ENCODE results near the gene MRPS34.

Gene MRPS34

DNA sequence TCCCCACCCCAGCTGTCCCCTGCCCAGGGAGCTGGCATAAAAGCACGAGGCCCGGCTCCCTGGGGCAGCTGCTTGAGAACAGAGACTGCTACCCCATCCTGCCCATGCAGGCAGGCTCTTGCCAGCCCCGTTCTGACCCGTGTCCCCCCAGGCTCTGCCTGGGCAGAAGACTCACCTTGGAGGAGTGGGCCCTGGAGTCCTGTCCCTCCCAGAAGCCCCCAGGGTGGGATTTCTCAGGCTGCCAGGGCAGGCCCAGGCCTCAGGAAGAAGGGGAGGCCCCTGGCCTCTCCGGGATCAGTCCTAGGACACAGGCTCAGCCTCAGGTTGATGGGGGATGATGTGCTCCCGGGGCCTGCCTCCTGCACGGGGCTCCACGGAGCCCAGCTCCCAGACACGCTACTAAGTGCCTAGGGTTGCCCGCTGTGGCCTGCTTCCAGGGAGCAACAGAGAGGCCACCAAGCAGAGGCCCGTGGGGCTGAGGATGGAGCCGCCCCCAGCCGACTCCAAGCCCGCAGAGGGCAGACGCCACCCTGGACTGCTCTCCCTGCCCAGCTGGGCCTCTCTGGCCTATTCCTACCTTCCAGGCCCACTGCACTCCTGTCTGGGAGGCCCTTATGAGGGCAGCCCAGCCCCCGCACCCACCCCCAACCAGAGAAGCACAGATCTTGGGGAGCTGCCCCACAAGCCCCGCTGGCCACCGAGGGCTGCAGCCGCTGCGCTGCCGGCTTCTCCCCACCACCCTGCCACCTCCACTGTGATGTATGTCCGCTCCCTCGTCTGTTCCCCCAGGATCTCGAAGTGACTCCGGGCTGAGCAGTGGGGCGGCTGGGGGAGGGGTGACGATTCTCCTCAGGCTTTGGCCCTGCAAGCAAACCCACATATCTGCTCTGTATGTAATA lies 3.3 kb downstream of the MRPS34 start:
- H3K4me3 ChIP-seq (ENCODE audit: low read depth, low read length) = peak overlapping the region; percentile 94
- DNase-seq (ENCODE audit: low read depth) = no peak
- no peak for TF ChIP-seq CTCF (IDR thresholded peaks at IDR 0.05; ENCODE audit: control insufficient read depth, extremely low read depth, insufficient read depth)

- H3K4me3 ChIP-seq (ENCODE audit: low read depth, low read length) = no peak overlapping the region
- DNase-seq (ENCODE audit: low read depth) = no peak
- no peak for TF ChIP-seq CTCF (IDR thresholded peaks at IDR 0.05; ENCODE audit: control insufficient read depth, extremely low read depth, insufficient read depth)
Observed at GRCh38 chr16:1768767-1769401, 4.0 kb downstream of the MRPS34 start.

DNA sequence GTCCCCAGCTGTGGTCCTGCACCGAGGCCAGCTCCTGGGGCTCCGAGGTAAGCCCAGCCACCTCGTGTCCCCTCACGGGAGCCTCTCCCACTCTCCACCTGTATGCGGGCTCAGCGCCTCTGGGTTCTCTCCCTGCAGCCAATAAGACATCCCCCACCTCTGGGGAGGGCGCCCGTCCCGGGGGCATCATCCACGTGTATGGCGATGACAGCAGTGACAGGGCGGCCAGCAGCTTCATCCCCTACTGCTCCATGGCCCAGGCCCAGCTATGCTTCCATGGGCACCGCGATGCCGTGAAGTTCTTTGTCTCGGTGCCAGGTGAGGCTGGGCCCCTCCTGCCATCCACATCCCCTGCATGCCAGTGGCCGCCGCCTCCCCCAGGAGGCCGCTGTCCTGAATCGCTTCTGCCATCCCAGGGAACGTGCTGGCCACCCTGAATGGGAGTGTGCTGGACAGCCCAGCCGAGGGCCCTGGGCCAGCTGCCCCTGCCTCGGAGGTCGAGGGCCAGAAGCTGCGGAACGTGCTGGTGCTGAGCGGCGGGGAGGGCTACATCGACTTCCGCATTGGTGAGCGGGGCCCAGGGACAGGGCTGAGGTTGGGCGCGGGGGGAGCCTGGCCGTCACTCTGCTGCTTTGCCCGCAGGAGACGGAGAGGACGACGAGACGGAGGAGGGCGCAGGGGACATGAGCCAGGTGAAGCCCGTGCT lies 4.7 kb downstream of the MRPS34 start:
- DNase-seq (ENCODE audit: low read depth) = no peak
- TF ChIP-seq CTCF (IDR thresholded peaks at IDR 0.05; ENCODE audit: control insufficient read depth, extremely low read depth, insufficient read depth) = no peak
- no peak overlapping the region for H3K4me3 ChIP-seq (ENCODE audit: low read depth, low read length)

GRCh38 chr16:1767116-1767994 lies 5.6 kb downstream of the MRPS34 start:
- no peak for DNase-seq (ENCODE audit: low read depth)
- TF ChIP-seq CTCF (IDR thresholded peaks at IDR 0.05; ENCODE audit: control insufficient read depth, extremely low read depth, insufficient read depth) = no peak
- no peak overlapping the region for H3K4me3 ChIP-seq (ENCODE audit: low read depth, low read length)

- no peak for DNase-seq (ENCODE audit: low read depth)
- no peak overlapping the region for H3K4me3 ChIP-seq (ENCODE audit: low read depth, low read length)
- no peak for TF ChIP-seq CTCF (IDR thresholded peaks at IDR 0.05; ENCODE audit: control insufficient read depth, extremely low read depth, insufficient read depth)
Observed at GRCh38 chr16:1766701-1767100, 6.2 kb downstream of the MRPS34 start.

GRCh38 chr16:1766231-1766630 lies 6.7 kb downstream of the MRPS34 start:
- H3K4me3 ChIP-seq (ENCODE audit: low read depth, low read length) = no peak overlapping the region
- DNase-seq (ENCODE audit: low read depth) = no peak
- no peak for TF ChIP-seq CTCF (IDR thresholded peaks at IDR 0.05; ENCODE audit: control insufficient read depth, extremely low read depth, insufficient read depth)
